HG03175 (cell line): Measurements from ENCODE around the gene TNPO3.
A peak's percentile ranks its signal among the peaks of the same experiment; 100 is the strongest.

ENCODE experiments used
- ATAC-seq: cut with Tn5 transposase; IDR thresholded peaks from one replicate; pipeline ENCODE4 v1.9.1; 2021; ENCODE audit warnings: mild to moderate bottlenecking, moderate library complexity; ENCODE audit not compliant: unreplicated experiment

Gene TNPO3

DNA sequence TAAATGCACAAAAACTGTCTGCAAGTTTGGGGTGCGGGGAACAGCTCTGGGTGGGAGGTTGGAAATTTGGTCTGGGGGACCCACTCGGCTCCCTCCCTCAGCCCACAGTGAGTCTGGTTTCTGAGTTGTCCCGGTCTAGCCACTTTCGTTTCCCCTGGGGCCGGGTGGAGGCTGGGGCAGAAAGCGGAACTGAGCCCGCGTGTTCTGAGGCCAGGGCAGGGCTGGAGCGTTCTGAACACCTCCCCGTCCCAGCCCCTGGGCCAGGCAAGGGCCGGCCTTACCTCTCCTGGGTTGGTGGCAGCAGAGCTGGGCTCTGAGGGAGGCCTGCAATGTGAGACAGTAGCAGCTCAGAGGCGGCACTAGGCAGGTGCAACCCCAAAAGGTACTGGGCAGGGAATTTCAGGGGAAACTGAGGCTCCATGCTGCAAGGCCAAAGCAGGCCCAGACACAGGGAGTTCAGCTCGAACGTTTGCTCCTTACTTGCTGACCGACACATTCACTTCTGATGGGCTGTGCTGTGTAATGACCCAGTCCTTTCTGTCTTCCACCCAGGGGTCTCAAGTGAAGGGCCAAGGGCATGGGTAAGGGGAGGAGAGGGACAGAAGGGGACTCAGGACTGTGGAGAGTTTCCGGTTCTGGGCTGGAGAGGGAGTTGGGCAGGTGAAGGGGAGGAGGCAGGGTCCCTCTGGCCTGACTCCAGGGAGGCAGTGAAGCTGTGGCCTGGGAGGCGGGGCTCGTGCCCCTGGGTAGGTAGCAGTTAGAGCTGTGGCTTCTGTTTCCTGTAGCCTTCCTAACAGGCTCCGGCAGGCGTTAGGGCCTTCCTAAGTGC lies 114.2 kb downstream of the TNPO3 start:
- peak; percentile 72 for ATAC-seq

DNA sequence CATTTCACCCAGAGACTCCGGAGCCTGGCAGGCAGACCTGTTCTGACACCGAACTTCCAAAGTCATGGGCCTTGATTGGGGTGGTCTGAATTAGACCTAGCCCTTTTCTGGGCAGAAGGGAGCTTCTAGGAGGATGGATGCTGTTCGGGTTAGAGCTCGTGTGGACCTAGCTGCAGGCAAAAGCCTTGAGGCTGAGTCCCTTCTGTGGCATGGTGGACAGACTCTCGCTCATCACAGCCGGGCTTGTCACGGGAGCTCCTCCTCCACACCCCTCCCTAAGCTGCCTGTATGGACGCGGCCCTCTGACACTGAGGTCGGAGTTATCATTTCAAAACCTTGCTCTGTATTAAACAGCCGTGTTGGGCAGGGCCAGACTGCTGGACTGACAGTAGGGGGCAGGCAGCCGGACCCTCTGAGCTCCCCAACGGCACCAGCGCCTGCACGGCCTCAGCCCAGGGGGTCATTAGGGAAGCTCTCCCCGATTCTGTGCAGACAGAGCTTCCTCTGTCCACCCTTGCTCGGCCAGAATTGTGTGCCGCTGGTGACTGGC lies 115.0 kb downstream of the TNPO3 start:
- peak; percentile 20 for ATAC-seq

DNA sequence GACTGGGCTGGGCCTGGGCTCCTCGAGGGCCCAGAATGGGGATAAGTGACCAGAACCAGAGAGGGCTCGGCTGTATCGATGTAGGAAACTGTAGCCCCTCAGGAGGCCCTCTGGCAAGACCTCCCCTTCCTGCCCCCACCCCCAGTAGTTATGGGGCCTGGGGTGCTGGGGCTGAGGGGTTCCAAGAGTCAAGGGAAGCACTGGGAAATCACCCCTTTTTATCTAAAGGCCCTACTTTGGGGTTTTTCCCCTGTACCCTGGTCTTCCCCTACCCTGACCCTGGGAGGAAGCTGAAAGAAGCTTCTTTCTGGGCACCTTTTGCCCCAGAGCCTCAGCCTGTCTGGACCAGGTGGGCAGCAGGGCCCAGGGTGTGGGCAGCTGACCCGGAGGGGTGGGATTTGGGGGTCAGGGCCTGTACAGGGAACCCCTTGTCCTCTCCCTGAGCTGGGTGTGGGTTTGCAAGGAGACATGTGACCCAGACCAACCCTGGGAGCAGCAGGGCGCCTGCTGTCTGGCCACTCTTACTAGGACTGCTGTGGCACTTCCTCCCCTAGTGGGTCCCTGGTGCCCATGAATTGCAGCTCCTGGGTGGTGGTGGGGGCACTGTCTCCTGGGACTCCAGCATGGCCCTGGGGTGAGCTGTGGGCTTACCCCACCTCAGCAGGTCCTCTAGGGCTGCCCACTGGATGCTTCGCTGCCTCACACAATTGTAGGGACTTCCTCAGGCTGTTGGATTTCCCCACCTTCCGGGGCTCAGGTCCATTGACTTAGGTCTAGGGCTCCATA lies 115.6 kb downstream of the TNPO3 start:
- no peak for ATAC-seq

DNA sequence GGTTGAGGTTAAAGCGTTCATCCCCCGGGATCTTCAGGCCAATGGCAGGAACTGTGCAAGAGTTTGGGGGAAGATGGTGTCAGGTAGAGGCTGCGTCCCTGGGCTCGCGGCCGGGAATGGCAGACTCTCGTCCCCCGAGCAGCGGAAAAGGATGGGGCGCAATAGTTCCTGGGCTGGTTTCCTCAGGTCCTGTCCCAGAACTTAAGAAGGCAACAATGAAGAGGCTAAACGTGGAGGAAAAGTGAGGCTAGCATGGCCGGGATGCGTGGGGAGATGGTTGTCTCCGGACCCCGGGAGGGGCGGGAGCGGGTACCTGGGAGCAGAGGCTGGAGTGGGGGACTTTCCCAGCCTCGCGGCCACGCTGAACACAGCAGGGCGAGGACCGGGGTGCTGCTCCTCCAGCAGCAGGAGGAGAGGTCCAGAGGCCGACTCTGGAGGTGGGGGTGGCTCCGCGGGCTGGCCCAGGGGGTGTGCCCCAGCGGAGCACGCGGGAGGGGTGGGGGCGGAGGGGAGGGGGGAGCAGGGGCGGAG lies 116.3 kb downstream of the TNPO3 start:
- ATAC-seq: no peak

DNA sequence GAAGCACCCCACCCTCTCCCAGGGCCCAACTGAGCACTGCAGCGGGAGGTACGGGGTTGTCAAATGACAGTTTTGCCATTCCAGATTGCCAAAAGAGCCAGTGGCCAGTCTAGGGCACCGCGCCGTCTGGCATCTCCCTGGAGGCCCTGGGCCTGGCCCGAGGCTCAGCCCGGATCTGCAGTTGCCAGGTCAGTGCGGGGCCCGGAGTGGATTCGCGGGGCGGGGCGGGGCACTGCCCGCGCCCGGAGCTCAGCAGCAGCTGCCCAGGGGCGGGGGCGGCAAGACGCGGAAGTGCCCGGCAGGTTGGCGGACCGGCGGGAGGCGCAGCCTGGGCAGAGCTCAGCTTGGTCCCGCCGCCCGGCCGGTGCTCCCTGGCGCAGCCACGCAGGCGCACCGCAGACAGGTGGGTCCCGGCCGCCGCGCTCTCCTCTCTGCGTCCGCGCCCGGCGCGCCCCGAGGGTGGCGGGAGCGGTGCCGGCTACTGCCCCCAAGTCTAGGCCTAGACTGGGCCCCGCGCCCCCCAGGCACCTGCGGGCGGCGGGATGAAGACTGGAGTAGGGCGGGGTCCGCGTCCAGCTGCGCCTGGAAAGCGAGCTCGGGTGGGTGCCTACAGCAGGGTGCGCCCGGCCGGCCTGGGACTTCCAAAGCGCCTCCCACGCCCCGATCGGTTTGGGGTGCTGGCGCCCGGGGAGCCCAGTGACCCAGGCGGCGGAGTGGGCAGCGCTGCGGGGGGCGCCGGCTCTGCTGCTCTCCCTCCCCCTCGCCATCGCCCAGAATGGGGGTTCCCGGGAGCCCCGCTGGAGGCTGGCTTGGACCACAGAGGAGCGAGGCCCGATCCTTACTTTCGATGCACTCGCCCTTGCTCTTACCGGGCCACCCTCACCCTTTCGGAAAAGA lies 117.0 kb downstream of the TNPO3 start, which contains the start of gene IRF5:
Gene IRF5 (plus strand): TSS at position 281 of the 897 bp plus-strand sequence. CDS start 4,155 bp downstream, outside the sequence.
- no peak for ATAC-seq

DNA sequence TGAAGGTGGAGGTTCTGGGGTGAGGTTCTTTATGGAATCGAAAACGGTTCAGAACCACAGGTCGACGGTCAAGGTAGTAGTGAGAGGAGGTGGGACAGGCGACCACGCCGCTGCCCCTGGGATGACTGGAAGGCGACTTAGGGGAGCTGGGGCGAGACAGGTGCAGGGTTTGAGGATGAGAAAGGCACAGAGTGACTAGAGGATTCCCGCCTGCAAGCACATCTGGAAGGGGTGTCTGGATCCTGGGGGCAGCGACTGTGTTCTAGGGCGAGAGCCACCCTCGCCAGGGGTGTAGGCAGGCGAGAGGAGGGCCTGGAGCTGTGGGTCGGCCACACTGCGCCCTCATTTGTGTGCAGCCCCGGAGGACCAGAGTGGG lies 117.7 kb downstream of the TNPO3 start:
- ATAC-seq: no peak

DNA sequence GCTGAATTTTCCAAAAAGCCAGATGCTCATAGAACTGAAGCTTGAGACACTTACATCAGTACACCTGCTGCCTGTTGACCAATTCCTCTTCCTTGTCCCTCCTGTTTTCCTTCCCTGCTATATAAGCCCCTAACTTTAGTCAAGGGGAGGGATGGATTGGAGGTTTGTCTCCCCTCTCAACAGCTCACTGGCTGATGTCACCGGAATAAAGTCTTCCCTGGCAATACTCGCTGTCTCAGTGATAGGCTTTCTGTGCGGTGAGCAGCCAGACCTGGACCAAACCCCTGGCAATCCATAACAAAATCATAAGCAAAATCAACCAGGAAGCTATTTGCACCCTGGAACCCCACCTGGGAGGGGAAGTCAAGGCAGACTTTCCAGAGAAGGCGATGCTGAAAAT lies 118.1 kb downstream of the TNPO3 start:
- ATAC-seq: no peak

DNA sequence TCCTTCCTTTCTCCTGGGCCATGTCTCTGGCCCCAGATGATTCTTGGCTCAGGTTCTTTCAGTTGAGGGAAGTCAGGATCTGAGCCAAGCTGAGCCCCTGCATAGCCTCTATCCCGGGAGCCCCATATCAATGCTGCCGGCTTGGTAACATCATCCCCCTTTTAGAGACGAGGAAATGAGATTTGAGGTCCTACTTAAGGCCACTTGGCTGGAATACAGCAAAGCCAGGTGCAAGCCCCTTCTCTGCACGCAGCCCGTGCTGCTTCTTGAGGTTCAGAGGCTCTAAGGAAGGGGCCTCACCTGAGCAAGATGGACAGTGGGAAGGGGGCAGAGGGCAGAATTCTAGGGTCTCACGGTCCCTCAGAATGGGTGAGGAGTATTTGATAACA lies 119.6 kb downstream of the TNPO3 start:
- ATAC-seq: no peak

DNA sequence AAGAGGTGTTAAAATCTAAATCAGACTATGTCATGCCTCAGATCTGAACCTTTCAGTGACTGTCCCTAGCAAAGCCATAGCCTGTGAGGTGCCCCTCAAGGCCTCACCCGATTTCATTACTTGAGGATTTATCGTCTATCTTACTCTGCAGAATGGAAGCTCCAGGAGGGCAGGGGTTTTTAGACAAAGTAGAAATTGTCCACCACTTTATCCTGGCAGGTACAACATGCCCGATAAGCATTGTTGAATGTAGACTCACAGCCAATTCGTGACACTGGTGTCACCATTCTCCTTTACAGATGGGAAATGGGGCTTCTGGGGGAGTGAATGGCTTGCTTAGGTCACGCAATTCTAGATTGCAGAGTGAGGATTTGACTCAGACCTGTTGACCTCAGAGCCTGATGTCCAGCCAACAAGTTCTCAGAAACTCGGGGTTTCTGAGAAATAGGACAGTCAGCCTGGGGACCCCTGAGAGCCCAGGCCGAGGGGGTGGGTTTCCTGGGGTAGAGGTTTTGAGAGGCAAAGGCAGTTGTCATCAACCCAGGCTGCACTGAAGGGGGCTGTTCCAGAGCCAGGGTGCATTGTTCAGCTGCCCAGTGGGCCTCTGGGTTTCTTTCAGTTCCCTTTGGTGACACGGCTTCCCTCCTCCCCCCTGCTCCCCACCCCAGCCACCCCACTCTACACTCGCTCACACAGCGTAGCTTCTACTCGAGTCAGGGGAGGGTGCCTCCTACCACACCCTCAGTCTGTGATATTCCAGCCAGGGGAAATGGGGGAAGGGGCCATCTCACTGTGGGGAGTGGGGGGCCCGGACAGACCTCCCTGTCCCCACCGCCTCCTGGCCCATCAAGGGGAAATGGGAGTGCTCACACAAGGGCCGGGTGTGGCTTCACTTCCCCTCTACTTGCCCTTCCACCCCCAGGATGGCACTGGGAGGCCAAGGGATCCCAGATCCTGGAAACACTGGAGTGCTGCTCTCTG lies 120.3 kb downstream of the TNPO3 start:
- peak; percentile 40 for ATAC-seq

DNA sequence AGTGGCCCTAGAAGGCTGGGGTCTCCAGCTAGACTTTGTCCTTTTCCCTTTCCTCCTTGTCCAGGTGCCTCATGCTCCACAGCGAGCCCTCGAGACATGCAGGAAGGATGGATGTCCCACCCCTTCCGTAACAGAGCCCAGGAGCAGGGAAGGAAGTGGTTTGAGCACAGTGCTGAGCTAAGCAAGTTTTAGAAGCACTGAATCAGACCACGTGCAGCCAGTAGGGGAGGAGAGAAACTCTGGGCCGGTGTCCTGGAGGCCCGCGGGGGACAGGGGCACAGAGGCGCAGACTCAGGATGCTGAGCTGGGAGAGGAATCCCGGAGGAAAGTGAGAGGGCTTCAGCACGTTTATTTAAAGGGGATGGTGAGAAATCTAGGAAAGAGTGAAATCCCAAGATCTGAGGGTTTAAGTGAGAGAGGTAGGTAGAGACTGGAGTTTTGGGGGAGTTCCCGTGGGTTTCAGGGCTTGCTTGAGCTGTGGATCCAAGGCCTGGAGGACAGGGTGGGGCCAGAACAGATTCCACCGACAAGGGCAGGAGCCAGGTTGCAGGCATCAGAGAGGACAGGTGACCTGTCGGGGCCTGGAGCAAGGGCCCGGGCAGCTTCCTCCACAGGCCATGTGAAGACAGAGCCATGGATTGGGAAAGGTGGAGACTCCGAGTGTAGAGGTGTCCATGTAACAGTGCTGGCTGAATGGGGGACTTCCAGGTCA lies 121.6 kb downstream of the TNPO3 start:
- ATAC-seq: no peak

DNA sequence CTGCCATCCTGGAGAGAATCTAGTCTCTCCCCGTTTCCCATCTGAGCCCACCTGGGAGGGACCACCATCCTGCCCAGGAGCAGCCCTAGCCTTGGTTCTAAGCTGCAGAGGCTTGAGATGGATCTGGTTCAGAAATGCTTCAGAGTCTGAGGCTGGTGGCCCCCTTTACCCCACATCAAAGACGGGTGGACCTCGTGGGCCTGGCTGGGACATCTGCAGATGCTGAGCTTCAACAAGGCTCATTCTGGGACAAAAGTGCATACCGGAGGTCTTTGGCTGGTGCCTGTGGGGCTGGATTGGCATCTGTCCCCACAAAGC lies 122.1 kb downstream of the TNPO3 start:
- no peak for ATAC-seq

DNA sequence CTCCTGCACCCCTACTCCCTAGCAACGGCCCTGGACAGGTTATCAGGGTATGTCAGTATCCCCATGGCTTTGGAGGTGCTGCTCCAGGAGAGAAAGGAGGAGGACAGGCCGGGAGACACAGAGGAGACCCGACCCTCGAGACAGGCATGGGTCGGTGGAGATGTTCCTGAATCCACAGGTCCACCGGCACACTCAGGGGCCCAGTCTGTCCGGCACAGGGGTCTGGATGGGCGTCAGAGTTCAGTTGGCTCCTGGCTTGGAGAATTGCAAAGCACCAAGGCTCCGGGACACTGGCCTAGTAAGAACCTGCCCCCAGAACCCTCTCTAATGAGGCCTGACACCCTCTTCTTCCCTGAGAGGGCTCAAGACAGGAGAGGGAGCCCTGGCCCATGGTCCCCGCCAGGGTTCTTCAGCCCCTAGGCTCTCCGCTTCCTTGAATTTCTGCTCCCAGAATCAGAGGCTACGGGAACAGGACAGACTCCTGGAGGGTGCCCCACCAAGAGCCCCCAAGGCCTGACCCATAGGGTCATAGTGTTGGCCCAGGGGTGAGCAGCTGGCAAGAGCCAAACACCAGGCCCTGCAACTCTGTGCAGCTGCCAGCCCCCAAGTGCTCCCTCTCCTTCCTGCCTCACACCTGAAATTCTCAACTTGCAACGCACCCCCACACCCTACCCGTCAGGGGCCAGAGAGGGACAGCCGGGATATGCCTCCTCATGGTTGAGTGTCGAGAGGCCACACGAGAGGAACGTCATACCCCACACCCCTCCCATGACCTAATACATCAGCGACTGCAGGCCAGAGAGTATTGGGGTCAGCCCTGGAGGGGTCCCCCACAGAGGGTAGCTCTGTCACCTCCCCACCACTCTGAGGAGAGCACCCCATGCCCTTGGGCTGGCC lies 122.7 kb downstream of the TNPO3 start:
- no peak for ATAC-seq

DNA sequence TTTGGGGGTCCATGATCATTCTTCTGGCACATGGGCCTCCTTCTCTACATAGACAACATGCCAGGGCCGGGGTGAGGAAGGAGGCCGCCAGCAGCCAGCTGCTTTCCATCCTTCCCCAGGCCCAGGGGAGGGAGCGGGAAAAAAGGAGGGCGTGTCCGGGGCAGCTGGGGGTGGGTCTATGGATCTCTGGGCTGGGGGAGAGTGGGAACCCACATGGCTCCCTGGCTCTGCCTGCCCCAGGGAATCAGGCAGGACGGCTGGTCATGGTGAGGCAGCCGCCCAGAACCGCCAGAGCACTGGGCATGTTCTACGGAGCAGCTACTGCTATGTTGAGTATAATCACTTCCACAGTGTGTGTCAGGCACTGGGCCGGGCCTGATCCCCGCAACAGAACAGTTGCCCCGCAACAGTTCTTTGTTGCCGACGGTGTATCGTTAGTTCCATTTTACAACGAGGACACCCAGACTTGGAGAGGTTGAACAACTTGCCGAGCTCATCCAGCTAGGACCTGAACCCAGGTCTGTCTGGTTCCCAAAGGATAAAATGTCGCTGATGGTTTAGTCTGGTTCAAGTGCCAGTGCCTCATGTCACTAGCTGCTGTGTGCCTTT lies 123.6 kb downstream of the TNPO3 start:
- ATAC-seq: no peak

DNA sequence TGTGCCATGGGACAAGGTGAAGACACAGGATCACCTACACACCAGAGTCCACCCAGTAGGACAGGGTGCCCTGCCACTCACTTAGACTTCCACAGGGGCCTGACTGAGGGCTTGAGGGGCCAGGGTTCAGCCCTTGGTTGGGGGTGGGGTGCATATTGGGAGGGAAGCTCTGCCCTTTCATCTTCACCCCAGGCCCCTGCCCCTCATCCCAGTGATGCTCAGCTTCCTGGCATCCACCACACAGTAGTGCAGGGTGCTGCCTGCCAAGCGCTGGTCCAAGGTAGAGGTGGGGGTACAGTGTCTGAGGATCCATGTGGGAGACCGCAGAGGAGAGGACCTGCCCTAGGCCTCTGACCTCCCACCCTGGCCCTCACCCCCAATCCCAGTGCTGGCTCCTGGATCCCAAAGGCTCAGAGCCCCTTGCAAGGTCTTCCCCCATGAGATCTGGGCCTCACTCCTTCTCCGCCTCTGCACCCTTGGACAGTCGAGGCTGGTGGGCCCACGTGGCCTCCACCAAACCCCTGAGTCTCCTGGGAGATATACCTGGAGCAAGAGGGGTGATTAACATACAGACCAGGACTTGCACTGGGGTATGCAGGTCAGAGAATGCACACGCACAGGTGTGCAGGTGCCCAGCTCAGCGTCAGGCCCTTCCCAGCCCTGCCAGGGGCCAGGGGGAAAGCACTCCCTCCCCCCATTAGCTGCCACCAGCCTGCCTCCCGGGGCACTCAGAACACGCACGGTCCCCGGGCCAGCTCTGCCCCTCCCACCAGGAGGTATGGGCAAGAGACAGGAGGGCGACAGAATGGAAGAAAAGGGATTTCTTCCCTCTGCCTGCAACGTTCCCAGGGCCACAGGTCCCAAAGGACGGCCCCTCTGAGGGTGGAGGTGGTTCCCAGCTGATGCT lies 125.8 kb downstream of the TNPO3 start:
- ATAC-seq: no peak

DNA sequence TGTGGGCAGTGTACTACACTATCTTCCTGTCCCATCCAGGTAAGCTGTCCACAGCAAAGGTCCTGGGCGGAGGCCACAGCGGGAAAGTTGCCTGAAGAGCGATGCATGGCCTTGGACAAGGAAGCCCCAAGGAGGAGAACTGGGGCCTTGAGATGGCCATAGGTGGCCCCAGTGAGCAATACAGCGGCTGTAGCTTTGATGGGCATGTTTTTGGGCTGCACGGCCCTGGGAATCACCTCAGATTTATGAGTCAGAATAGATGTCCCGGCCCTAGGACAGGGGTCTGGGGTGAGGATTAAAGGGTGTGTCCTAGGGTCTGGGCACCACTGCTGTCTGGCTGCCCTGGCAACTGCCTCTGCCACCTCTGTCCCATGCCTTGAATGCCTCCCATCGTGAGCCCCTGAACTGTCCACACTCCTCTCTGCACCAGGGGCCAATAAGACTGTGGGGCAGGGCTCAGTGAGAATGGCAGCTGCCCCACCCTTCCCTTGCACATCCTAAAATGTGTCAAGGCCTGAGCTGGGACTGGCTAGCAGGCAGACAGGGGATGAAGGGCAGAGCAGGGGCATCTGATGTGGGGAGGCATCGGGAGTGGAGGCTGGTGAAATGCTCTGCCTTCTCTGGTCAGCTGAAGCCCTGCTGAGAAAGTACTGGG lies 126.6 kb downstream of the TNPO3 start:
- no peak for ATAC-seq
